Measurements from ENCODE around the gene TTC13.
A peak's percentile ranks its signal among the peaks of the same experiment; 100 is the strongest.

TTC13 gene

GRCh38 chr1:230901671-230902070, 77.0 kb downstream of the TTC13 start:
- no peak for DNase-seq

- DNase-seq: no peak
Measured at GRCh38 chr1:230900984-230901383, 77.7 kb downstream of the TTC13 start.

- DNase-seq: no peak
Measured at GRCh38 chr1:230899841-230900251, 78.8 kb downstream of the TTC13 start.

GRCh38 chr1:230898748-230899147, 79.9 kb downstream of the TTC13 start:
- DNase-seq: no peak

DNA sequence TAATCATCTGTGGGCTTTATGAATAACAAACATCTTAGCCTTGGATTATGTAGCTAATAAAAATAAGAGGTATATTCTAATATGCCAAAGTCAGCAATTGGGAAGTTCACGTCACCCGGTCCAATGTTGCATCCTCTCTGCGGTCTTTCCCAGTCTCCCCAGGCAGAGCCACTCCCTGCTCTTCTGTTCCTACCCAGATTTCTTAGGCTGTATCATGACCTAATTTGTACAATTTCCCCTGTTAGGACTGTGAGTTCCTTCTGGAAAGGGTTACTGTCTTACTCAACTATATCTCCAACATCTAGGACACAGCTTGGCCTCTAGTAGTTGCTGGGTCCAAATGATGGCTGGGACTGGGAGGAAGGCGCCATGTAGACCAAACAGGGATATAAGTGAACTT, 80.5 kb downstream of the TTC13 start:
- no peak for DNase-seq

DNA sequence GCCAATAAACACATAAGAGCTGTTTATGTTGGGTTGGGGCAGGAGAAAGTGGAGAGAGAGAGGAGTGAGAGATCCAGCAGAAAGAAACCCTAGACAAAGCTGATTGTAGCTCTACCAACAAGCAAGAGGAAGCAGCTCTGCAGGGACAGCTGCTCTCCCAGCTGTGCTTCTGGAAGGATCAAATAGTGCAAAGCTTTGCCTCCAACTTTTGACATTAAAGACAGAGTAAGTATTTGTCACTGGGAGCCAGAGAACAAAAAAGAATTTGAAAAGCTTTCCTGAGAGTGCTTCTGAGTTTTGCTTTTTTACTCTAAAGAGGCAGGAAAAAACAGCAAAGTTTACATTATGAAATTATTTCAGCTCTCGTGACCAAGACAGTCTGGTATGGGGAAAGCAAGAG, 81.9 kb downstream of the TTC13 start:
- no peak for DNase-seq

GRCh38 chr1:230895452-230895851, 83.2 kb downstream of the TTC13 start:
- DNase-seq: no peak

GRCh38 chr1:230894664-230895063, 84.0 kb downstream of the TTC13 start:
- no peak for DNase-seq

- DNase-seq: no peak
Measured at GRCh38 chr1:230894032-230894431, 84.6 kb downstream of the TTC13 start.

DNA sequence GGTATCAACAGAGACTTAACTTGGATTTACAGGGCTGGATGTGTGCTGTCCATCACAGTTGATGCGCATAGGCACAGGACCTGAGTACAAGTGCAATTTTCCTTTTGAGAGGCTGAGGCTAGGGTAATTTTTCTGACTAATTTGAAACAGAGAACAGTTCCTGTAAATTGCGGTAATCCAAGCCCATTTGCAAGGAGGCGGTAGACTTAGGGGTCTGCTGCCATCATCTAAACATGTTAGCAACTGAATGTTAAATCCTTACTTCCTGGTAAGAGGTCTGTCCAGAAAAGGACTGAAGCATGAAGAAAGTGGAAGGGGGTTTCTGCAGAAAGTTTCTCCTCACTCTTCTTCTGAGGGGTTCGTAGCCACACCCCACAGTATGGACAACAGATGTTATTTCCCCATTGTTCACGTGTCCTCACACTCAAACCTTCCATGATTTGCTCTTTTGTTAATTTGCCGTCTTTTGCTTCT, 86.6 kb downstream of the TTC13 start:
- DNase-seq: no peak

DNA sequence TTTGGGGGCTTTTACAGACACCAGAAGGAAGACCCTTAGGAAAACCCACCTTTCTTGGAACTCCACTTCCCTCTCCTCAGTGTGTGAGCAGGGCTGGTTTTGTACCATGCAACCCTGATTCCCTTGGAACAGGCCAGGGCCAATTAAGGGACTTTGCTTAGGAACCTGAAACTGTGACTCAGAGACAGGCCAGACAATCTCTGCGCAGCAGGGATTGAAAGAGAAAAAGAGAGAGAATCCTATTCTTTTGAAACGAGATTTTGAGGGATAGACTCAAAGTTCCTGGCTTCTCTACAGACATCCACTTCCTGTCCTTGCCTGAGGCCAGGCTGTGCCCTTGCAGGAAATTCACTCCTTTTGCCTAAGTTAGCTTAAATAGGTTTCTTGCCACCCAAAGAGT, 87.2 kb downstream of the TTC13 start:
- no peak for DNase-seq

- no peak for DNase-seq
Measured at GRCh38 chr1:230884646-230885045, 94.0 kb downstream of the TTC13 start.

DNA sequence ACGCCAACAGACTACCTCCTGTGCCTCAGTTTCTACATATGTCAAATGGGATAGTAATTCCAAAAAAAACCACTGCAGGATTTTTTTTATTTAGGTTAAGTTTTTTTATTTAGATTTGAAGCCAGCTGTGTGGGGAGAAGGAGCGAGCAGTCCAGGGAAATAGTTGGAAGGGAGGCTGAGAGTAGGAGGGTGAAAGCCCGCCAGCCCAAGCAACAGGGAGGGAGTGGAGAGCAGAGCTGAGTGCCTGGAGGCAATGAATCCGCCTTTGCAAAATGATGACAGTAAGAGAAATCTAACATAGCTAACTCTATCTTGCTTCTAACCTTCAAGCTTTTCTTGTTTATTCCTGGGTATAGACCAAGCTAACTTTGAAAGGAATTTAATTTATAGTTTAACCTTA, 94.7 kb downstream of the TTC13 start:
- DNase-seq: no peak

DNA sequence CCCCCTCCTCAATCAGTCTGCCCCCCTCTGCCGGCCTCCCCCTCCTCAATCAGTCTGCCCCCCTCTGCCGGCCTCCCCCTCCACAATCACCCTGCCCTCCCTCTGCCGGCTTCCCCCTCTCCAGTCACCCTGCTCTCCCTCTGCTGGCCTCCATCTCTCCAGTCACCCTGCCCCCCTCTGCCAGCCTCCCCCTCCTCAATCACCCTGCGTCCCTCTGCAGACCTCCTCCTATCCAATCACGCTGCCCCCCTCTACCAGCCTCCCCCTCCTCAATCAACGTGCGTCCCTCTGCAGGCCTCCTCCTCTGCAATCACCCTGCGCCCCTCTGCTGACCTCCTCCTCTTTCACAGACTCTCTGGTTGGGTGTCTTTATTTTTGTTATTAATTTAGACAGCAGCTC, 98.9 kb downstream of the TTC13 start:
- DNase-seq: no peak

GRCh38 chr1:230878591-230878990, 100.1 kb downstream of the TTC13 start:
- DNase-seq: no peak

- no peak for DNase-seq
Measured at GRCh38 chr1:230877924-230878590, 100.6 kb downstream of the TTC13 start.

- no peak for DNase-seq
Measured at GRCh38 chr1:230877146-230877923, 101.3 kb downstream of the TTC13 start.

DNA sequence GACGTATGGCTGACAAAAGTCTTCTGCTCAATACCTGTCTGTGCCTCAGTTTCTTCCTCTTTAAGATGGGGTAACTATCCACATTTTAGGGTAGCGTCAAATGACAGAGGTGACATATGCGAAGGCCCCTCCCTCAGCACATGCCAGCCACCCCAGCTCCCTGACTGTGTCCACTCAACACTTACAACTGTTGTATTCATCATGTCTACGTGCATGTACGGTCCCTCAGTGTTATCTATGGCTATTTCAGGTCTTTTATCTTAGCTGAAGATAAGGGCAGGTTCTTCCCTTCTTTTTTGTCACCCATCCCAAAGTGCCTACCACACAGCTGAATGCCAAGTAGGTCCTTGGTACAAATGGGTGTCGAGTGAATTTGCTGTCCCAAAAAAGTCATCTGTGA, 102.0 kb downstream of the TTC13 start:
- DNase-seq: no peak

GRCh38 chr1:230875370-230875769, 103.3 kb downstream of the TTC13 start:
- no peak for DNase-seq

- DNase-seq: no peak
Measured at GRCh38 chr1:230870916-230871315, 107.7 kb downstream of the TTC13 start.

GRCh38 chr1:230869500-230869899, 109.2 kb downstream of the TTC13 start:
- DNase-seq: no peak

GRCh38 chr1:230868736-230869385, 109.8 kb downstream of the TTC13 start:
- DNase-seq: peak; percentile 26 to 60

GRCh38 chr1:230867903-230868735, 110.5 kb downstream of the TTC13 start, which contains the start of gene C1orf198:
C1orf198 (minus strand) TSS chr1:230868521; CDS start chr1:230868512, 9 bp downstream.
- DNase-seq: peak in 1 of 2 experiments; percentile 37
